Activated naive CD4-positive, alpha-beta T cell treated with anti-CD3 and anti-CD28 coated beads, Interleukin-2, amount 10 ng/mL, durations not matched to agents 7 days and 5 days (primary cell): ENCODE data around the gene TNFSF11.
"Not testable (repeated sequence)": the region's sequence is repeated elsewhere in the genome, so short reads cannot be mapped to it uniquely, and the experiment has no call there.

Experiments
- CTCF ChIA-PET: fragments of 350-600 bp; sonication (Branson Sonifier 250); formaldehyde crosslinking; loops from one replicate; lab custom pipeline; 2021; ENCODE audit warnings: antibody characterized with exemption; lab: Charles Lee
- DNase-seq: peaks from one replicate; pipeline ENCODE4 v3.0.0-alpha.2; 2020
- H3K27ac Mint-ChIP-seq: one replicate; pipeline ENCODE4 v1.8.0; 2021; ENCODE audit warnings: mild to moderate bottlenecking, moderate library complexity, mixed read lengths
- H3K27me3 Mint-ChIP-seq: one replicate; pipeline ENCODE4 v1.8.0; 2021; ENCODE audit warnings: mild to moderate bottlenecking, mixed read lengths
- H3K36me3 Mint-ChIP-seq: one replicate; pipeline ENCODE4 v1.8.0; 2021; ENCODE audit warnings: mixed read lengths
- H3K4me1 Mint-ChIP-seq: one replicate; pipeline ENCODE4 v1.8.0; 2021; ENCODE audit warnings: mixed read lengths
- H3K4me3 Mint-ChIP-seq: one replicate; pipeline ENCODE4 v1.8.0; 2021; ENCODE audit warnings: mild to moderate bottlenecking, moderate library complexity, mixed read lengths
- H3K9me3 Mint-ChIP-seq: one replicate; pipeline ENCODE4 v1.8.0; 2021; ENCODE audit warnings: mixed read lengths

TNFSF11 gene

GRCh38 chr13:42548731-42549551 is 25.0 kb upstream of the TNFSF11 start:
- Mint-ChIP-seq H3K4me1 (no peaks in the 10 kb centered on the region), H3K27me3 (peaks cover 5% of the 10 kb centered on the region), H3K4me3 (no peak overlapping the region), H3K9me3 (no peaks in the 10 kb centered on the region), H3K36me3 (no peaks in the 10 kb centered on the region), H3K27ac (no peak overlapping the region)
- CTCF ChIA-PET: no interaction called here
- no peak for DNase-seq

DNA sequence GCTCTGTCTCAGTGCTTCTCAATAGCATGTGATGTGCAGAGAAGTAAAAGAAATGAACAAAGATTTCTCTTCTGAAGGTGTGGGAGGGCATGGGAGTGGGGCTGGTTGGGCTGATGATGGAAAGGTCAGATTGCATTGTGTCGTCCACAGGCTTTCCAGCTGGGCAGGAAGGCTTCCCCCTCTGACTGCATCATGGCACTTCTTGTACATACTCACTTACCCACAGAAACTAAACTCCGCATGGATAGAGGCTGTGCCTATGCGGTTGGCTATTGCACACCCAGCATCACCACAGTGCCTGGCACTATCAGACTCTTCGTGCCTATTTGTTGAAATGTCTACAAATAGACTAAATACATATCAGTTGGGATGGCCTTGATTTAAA is 24.4 kb upstream of the TNFSF11 start:
- Mint-ChIP-seq H3K36me3 (no peaks in the 10 kb centered on the region), H3K27me3 (peaks cover 5% of the 10 kb centered on the region), H3K9me3 (no peaks in the 10 kb centered on the region), H3K4me3 (no peak overlapping the region), H3K27ac (no peak overlapping the region), H3K4me1 (no peaks in the 10 kb centered on the region)
- DNase-seq: no peak
- CTCF ChIA-PET: no interaction called here

- no peaks in the 10 kb centered on the region for H3K4me1 Mint-ChIP-seq
- no peak overlapping the region for H3K4me3 Mint-ChIP-seq
- H3K9me3 Mint-ChIP-seq: no peaks in the 10 kb centered on the region
- no peak overlapping the region for H3K27ac Mint-ChIP-seq
- DNase-seq: no peak
- H3K27me3 Mint-ChIP-seq: peaks cover 5% of the 10 kb centered on the region
- no peaks in the 10 kb centered on the region for H3K36me3 Mint-ChIP-seq
- CTCF ChIA-PET: no interaction called here
Measured at GRCh38 chr13:42551611-42552010, 22.3 kb upstream of the TNFSF11 start.

DNA sequence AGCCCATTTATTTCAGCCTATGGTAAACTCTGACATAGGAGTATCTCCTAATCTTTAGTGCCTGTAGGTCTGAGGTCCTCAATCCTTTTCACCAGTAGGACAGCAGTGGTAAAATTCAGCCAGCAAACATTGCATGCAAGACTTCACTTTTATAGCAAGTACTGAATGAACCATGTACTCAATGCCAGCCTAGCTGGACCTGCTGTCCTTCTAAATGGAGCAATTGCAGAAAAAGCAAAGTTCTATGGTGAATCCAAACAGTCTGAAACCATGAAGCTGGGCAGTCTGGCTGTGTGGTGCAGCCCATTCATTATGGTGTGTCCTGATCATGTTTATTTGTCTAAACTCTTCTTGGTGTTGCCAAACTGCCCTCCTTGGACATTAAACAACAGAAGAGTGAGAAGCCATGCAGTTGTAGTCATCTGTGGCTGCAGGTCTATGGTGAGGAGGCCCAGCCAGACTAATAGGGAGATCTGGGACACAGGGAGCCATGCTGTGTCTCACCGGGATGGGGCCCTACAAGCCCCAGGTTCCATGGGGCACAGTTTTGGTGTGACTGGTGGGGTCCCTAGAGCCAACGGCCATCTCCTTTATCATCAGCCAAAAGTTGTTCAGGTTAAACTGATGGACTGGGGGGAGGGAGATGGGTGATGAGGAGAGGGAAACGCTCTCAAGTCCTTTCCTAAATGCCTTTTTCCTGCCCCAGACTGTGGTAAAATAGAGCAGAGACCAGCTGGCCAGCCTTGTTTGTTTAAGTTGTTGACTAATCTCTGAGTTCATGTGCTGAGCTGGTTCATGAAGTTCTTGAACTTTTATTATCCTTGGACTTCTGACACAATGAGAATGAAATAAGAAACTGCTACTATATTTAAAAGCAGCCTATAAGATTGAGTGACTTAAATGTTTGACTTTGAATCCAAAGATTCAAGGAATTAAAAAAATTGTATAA is 20.6 kb upstream of the TNFSF11 start:
- no peak overlapping the region for H3K4me3 Mint-ChIP-seq
- CTCF ChIA-PET: no interaction called here
- DNase-seq: no peak
- no peaks in the 10 kb centered on the region for H3K36me3 Mint-ChIP-seq
- peaks cover 5% of the 10 kb centered on the region for H3K27me3 Mint-ChIP-seq
- no peaks in the 10 kb centered on the region for H3K4me1 Mint-ChIP-seq
- no peak overlapping the region for H3K27ac Mint-ChIP-seq
- no peaks in the 10 kb centered on the region for H3K9me3 Mint-ChIP-seq

DNA sequence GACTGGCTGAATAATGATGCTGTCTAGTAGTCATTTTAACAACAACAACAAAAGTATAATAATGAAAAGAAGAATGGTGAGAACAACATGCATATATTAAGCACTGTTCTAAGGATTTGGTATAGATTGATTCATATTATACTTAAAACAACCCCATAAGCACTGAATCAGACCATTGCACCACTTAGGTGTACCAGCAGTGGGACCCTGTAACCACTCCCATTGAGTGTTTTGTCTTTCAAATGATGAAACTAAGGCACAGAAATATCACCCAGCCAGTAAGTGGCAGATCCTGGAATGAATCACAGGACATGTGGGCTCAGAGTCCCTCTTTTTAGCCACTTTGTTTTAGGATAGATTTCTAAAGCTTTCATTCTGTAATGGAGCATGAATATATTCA is 14.9 kb upstream of the TNFSF11 start:
- CTCF ChIA-PET: no interaction called here
- no peaks in the 10 kb centered on the region for H3K27me3 Mint-ChIP-seq
- no peak for DNase-seq
- no peak overlapping the region for H3K4me3 Mint-ChIP-seq
- H3K36me3 Mint-ChIP-seq: no peaks in the 10 kb centered on the region
- peaks cover 9% of the 10 kb centered on the region for H3K9me3 Mint-ChIP-seq
- peaks cover 6% of the 10 kb centered on the region for H3K4me1 Mint-ChIP-seq
- H3K27ac Mint-ChIP-seq: no peak overlapping the region

- H3K4me1 Mint-ChIP-seq, H3K36me3 Mint-ChIP-seq, H3K27me3 Mint-ChIP-seq, CTCF ChIA-PET, DNase-seq, H3K9me3 Mint-ChIP-seq, H3K4me3 Mint-ChIP-seq, H3K27ac Mint-ChIP-seq: not testable (repeated sequence)
Measured at GRCh38 chr13:42559573-42560218, 14.3 kb upstream of the TNFSF11 start.

- H3K4me1 Mint-ChIP-seq, H3K36me3 Mint-ChIP-seq, H3K4me3 Mint-ChIP-seq, H3K27ac Mint-ChIP-seq, CTCF ChIA-PET, DNase-seq, H3K27me3 Mint-ChIP-seq, H3K9me3 Mint-ChIP-seq: not testable (repeated sequence)
Measured at GRCh38 chr13:42560320-42560719, 13.6 kb upstream of the TNFSF11 start.

DNA sequence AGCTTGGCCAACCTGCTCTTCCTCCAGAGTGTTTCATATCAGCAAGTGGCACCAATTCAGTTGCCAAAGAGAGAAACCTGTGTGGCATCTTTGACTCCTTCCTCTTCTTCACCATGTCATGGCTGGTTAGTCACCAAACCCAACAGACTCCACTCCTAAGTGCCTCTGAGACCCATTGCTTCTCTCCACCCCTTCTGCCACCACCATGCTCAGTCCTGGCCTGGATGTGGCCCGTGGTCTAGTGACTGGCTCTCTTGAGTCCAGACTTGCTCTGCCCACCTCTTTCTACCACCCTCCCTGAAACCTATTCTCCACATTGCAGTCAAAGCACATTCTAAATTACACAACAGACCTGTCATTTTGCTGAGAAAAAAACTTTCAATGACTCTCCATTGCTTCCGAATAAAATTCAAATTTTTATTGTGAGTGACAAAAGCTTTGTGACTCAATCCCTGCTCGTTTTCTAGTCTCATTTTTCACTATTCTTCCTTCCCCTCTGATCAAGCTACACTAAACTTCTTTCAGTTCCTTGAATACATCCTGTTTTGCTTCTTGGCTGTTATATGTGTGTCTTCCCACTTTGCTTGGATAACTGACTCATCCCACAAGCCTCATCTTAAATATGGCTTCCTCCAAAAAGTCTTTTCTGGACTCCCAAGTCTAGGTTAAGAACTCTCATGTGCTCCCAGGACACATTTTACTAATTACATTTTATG is 12.0 kb upstream of the TNFSF11 start:
- Mint-ChIP-seq H3K4me1 (peaks cover 6% of the 10 kb centered on the region), H3K27me3 (no peaks in the 10 kb centered on the region), H3K4me3 (no peak overlapping the region), H3K9me3 (peaks cover 9% of the 10 kb centered on the region), H3K36me3 (no peaks in the 10 kb centered on the region), H3K27ac (no peak overlapping the region)
- CTCF ChIA-PET: no interaction called here
- no peak for DNase-seq

- no peak for DNase-seq
- Mint-ChIP-seq H3K4me3 (no peak overlapping the region), H3K27me3 (peaks cover 20% of the 10 kb centered on the region), H3K9me3 (peaks cover 2% of the 10 kb centered on the region), H3K4me1 (no peaks in the 10 kb centered on the region), H3K36me3 (no peaks in the 10 kb centered on the region), H3K27ac (no peak overlapping the region)
- CTCF ChIA-PET: no interaction called here
Measured at GRCh38 chr13:42567906-42568305, 6.0 kb upstream of the TNFSF11 start.

DNA sequence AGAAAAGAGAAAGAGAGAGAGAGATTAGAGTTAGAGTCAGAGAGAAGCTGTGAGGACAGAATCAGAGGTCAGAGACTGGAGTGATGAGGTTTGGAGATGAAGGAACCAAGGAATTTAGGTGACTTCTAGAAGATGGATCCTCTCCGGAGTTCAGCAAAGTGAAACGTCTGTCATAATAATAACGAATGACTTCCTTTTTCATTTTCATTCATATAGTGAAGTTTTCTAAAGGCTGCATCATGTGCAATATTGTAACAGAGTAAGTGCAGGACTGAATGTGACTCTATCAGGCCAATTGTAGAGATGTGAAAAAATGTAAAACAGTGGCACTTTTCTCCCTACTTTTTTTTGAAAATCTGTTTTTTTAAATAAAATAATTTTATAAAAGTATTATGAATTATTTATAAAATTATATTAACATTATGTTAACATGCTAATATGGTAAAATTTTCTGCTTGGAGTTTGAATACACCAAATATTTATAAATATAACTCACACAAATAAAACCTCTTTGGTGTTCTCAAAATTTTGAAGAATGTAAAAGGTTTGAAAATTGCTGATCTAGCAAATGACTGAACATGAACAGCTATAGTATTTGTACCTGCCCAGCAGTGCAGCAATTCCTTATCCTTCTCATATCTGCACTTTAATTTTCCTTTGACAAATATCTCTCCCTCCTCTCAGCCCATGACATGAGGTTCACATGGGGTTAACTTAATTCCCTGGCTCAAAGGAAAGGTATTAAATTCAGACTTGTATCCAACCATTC is 4.2 kb upstream of the TNFSF11 start:
- H3K27me3 Mint-ChIP-seq: peaks cover 36% of the 10 kb centered on the region
- H3K4me1 Mint-ChIP-seq: peaks cover 8% of the 10 kb centered on the region
- H3K36me3 Mint-ChIP-seq: no peaks in the 10 kb centered on the region
- H3K4me3 Mint-ChIP-seq: no peak overlapping the region
- CTCF ChIA-PET: interaction anchor here (0.6 to 1.2 kb wide), 2 partner anchors 10 to 33 kb away, joined by 3 read pairs; no protein-coding TSS in a partner anchor
- no peak overlapping the region for H3K27ac Mint-ChIP-seq
- no peak for DNase-seq
- H3K9me3 Mint-ChIP-seq: peaks cover 2% of the 10 kb centered on the region

DNA sequence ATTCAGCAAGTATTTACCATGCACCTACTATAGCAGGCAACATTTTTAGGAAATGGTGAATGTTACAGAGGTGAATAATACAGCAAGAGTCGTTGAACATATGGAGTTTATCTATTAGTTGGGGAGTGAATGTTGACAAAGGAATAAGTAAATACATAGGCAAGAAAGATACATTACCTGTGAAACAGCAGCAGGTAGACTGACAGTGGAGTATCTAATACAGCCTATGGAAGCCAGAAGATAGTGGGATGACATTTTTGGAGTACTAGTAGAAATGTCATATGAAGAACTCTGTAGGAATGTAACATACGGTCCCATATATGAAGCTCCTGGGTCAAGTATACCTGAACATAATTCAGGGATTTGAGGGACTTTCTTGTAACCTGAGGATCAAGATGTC is 2.1 kb upstream of the TNFSF11 start:
- no peak overlapping the region for H3K4me3 Mint-ChIP-seq
- H3K36me3 Mint-ChIP-seq: no peaks in the 10 kb centered on the region
- H3K4me1 Mint-ChIP-seq: peaks cover 17% of the 10 kb centered on the region
- CTCF ChIA-PET: no interaction called here
- H3K27ac Mint-ChIP-seq: no peak overlapping the region
- H3K9me3 Mint-ChIP-seq: peaks cover 2% of the 10 kb centered on the region
- DNase-seq: no peak
- peaks cover 49% of the 10 kb centered on the region for H3K27me3 Mint-ChIP-seq

DNA sequence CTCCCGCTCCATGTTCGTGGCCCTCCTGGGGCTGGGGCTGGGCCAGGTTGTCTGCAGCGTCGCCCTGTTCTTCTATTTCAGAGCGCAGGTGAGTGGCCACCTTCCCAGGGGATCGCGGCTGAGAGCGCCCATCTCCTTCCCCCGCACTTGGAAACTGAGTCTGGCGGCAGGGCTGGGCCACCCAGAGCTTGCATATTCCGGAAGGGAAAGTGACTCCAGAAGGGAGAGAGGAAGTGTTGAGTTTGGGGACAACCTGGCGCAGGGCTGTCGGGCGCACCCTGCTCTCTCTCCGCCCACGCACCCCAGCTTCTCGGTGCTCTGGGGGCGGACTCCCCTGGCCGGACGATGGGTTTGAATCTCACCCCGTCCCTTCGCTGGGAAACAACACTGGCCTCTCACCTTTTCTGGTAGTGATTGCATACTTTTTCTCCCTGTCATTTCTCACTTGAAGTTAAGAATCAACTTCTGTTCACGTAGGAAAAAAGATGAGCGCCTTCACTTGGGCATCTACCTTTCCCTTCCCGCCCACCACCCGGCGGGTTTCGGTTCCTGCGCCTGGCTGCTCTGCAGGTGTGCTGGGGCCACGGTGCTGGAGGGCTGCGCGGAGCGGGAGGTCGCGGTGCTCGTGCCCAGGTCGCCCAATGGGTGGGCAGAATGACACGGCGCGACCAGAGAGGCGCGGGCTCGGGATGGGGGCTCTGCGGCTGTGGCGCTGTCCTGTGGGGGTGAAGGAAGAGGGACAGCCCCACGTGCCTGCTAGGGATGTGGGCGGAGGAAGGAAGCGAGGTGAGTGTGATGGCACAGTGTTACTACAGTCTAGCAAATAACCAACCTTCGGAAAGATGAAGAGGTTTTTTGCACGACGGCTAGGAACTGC is 721 bp downstream of the TNFSF11 start:
- CTCF ChIA-PET: no interaction called here
- H3K27me3 Mint-ChIP-seq: peaks cover 53% of the 10 kb centered on the region
- no peak overlapping the region for H3K27ac Mint-ChIP-seq
- H3K4me1 Mint-ChIP-seq: peaks cover 17% of the 10 kb centered on the region
- DNase-seq: peak; percentile 50
- H3K9me3 Mint-ChIP-seq: peaks cover 2% of the 10 kb centered on the region
- peak overlapping the region; percentile 69 for H3K4me3 Mint-ChIP-seq
- H3K36me3 Mint-ChIP-seq: no peaks in the 10 kb centered on the region
